Measurements from ENCODE around the gene TMEM144.

TMEM144 gene

DNA sequence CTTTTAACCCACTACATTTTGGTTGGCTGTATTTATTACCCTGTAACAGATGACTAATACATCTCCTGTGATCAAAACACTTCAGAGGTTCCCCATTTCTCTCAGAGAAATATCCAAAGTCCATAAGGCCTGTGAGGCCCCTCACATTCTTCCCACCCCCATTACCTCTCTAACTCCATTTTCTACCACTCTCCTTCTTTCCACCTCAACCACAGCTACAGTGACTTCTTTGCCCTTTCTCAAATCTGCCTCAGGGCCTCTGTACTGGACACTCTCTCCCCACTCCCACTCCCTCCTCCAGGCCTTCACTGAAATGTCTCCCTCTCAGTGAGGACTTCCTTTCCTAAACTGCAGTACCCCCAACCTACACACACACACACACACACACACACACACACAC is 8.4 kb upstream of the TMEM144 start:
- H3F3A ChIP-seq (ENCODE audit: low read depth): no peaks in the 10 kb centered on the region
- no peaks in the 10 kb centered on the region for H3K9me2 ChIP-seq (replicated peaks; ENCODE audit: low read depth, low read length)
- no peaks in the 10 kb centered on the region for H3K79me2 ChIP-seq (ENCODE audit: insufficient read depth, low read length)
- H3K9ac ChIP-seq (ENCODE audit: low read depth, low read length, poor library complexity, severe bottlenecking): no peak overlapping the region
- H3K36me3 ChIP-seq (ENCODE audit: insufficient read depth, low read length): no peaks in the 10 kb centered on the region
- H3K4me2 ChIP-seq (ENCODE audit: low read depth, low read length, poor library complexity, severe bottlenecking): no peak overlapping the region
- H3K27me3 ChIP-seq (ENCODE audit: insufficient read depth, low read length, poor library complexity, severe bottlenecking): no peaks in the 10 kb centered on the region
- TF ChIP-seq EZH2phosphoT487 (IDR thresholded peaks at IDR 0.05; ENCODE audit: borderline replicate concordance): no peak
- TF ChIP-seq, protein P1, sequence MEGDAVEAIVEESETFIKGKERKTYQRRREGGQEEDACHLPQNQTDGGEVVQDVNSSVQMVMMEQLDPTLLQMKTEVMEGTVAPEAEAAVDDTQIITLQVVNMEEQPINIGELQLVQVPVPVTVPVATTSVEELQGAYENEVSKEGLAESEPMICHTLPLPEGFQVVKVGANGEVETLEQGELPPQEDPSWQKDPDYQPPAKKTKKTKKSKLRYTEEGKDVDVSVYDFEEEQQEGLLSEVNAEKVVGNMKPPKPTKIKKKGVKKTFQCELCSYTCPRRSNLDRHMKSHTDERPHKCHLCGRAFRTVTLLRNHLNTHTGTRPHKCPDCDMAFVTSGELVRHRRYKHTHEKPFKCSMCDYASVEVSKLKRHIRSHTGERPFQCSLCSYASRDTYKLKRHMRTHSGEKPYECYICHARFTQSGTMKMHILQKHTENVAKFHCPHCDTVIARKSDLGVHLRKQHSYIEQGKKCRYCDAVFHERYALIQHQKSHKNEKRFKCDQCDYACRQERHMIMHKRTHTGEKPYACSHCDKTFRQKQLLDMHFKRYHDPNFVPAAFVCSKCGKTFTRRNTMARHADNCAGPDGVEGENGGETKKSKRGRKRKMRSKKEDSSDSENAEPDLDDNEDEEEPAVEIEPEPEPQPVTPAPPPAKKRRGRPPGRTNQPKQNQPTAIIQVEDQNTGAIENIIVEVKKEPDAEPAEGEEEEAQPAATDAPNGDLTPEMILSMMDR (conservative IDR thresholded peaks at IDR 0.05; ENCODE audit: low read length): no peak
- no peak overlapping the region for H3K4me3 ChIP-seq (ENCODE audit: low read length, poor library complexity, severe bottlenecking)
- H3K9me3 ChIP-seq (ENCODE audit: insufficient read depth, low read depth, low read length): no peaks in the 10 kb centered on the region
- no peaks in the 10 kb centered on the region for H4K20me1 ChIP-seq (ENCODE audit: insufficient read depth, low read length, poor library complexity, severe bottlenecking)
- H2AFZ ChIP-seq (ENCODE audit: low read length): no peak overlapping the region
- no peaks in the 10 kb centered on the region for H3K4me1 ChIP-seq (ENCODE audit: insufficient read depth, low read length, poor library complexity, severe bottlenecking)

- Histone ChIP-seq H3K79me2 (ENCODE audit: insufficient read depth, low read length) (no peaks in the 10 kb centered on the region), H3K36me3 (ENCODE audit: insufficient read depth, low read length) (no peaks in the 10 kb centered on the region), H3K27me3 (ENCODE audit: insufficient read depth, low read length, poor library complexity, severe bottlenecking) (no peaks in the 10 kb centered on the region), H3K4me1 (ENCODE audit: insufficient read depth, low read length, poor library complexity, severe bottlenecking) (no peaks in the 10 kb centered on the region), H3K9ac (ENCODE audit: low read depth, low read length, poor library complexity, severe bottlenecking) (no peak overlapping the region), H3K4me2 (ENCODE audit: low read depth, low read length, poor library complexity, severe bottlenecking) (no peak overlapping the region), H3K9me3 (ENCODE audit: insufficient read depth, low read depth, low read length) (no peaks in the 10 kb centered on the region), H3K4me3 (ENCODE audit: low read length, poor library complexity, severe bottlenecking) (no peak overlapping the region), H4K20me1 (ENCODE audit: insufficient read depth, low read length, poor library complexity, severe bottlenecking) (no peaks in the 10 kb centered on the region), H3K9me2 (replicated peaks; ENCODE audit: low read depth, low read length) (no peaks in the 10 kb centered on the region), H3F3A (ENCODE audit: low read depth) (no peaks in the 10 kb centered on the region), H2AFZ (ENCODE audit: low read length) (no peak overlapping the region)
- TF ChIP-seq EZH2phosphoT487 (IDR thresholded peaks at IDR 0.05; ENCODE audit: borderline replicate concordance): no peak
- TF ChIP-seq, protein P1 (conservative IDR thresholded peaks at IDR 0.05; ENCODE audit: low read length): no peak
Observed at GRCh38 chr4:158202481-158202880, 7.8 kb upstream of the TMEM144 start.

DNA sequence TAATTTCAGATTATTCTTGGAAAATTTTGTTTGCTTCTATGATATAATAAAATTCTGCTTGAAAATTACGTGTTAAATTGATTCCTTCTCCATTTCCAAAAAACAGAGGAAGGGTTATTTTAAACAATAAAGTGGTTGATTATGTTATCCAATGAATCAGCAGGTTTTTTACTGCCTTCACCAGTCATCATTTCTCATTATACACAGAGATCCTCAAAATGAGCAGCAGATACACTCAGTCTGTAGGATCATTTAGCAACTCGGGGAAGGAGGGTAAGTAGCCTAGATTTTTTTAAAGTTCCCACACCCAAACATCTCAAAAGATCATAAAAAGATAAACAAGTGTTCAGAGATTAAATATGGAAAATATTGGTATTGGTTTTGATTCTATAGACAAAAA is 6.8 kb upstream of the TMEM144 start:
- no peak overlapping the region for H3K4me2 ChIP-seq (ENCODE audit: low read depth, low read length, poor library complexity, severe bottlenecking)
- TF ChIP-seq EZH2phosphoT487 (IDR thresholded peaks at IDR 0.05; ENCODE audit: borderline replicate concordance): no peak
- TF ChIP-seq, protein P1 (conservative IDR thresholded peaks at IDR 0.05; ENCODE audit: low read length): no peak

More for the DNA sequence above, 6.8 kb upstream of the TMEM144 start:
- H3K9me2 ChIP-seq (replicated peaks; ENCODE audit: low read depth, low read length): no peaks in the 10 kb centered on the region
- no peaks in the 10 kb centered on the region for H3K27me3 ChIP-seq (ENCODE audit: insufficient read depth, low read length, poor library complexity, severe bottlenecking)
- H3K79me2 ChIP-seq (ENCODE audit: insufficient read depth, low read length): no peaks in the 10 kb centered on the region
- no peaks in the 10 kb centered on the region for H3K4me1 ChIP-seq (ENCODE audit: insufficient read depth, low read length, poor library complexity, severe bottlenecking)
- no peak overlapping the region for H2AFZ ChIP-seq (ENCODE audit: low read length)
- no peak overlapping the region for H3K4me3 ChIP-seq (ENCODE audit: low read length, poor library complexity, severe bottlenecking)
- no peaks in the 10 kb centered on the region for H4K20me1 ChIP-seq (ENCODE audit: insufficient read depth, low read length, poor library complexity, severe bottlenecking)
- no peak overlapping the region for H3K9ac ChIP-seq (ENCODE audit: low read depth, low read length, poor library complexity, severe bottlenecking)
- no peaks in the 10 kb centered on the region for H3K9me3 ChIP-seq (ENCODE audit: insufficient read depth, low read depth, low read length)
- no peaks in the 10 kb centered on the region for H3F3A ChIP-seq (ENCODE audit: low read depth)
- H3K36me3 ChIP-seq (ENCODE audit: insufficient read depth, low read length): no peaks in the 10 kb centered on the region

Data from Loucy (cell line).